ENCODE results near the gene ASPDH.
A peak's percentile ranks its signal among the peaks of the same experiment; 100 is the strongest.

The ASPDH gene

DNA sequence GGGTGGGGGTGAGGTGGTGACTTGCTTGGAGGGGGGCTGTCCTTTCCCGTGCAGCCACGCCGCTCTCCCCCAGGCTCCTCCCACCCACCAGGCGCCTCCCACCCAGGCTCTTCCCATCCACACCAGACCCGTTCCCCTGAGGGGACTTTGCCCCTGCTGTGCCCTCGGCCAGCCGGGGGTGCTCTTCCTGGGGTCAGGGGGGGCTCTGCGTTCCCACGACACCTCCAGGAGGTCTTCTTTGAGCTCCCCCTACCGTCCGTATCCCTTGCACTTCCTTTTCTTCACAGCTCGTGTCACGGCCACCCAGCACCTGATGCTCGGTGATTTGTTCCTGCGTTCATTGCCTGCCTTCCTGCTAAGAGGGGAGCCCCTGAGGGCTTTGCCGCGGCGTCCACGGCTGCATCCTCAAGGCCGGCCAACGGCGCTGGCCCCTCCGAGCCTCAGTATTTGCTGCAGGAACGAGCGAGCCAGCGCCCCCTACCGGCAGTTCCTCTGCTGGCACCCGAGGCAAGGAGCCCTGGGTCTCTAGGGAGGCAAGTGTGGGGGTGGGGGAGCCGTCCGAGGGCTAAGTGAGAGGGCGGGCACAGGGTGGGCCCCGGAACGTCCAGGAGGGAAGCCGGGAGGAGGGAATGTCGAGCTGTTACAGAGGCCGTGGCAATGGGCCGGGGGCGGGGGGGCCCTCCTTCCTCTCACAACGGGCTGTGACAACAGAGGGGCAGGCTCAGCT, 42.7 kb upstream of the ASPDH start:
- DNase-seq (ENCODE audit: low read depth) = peak; percentile 75
- H3K4me3 ChIP-seq (ENCODE audit: low read depth, low read length) = peak overlapping the region; percentile 7; the same call in 1 of the 2 replicates
- TF ChIP-seq, protein P1, sequence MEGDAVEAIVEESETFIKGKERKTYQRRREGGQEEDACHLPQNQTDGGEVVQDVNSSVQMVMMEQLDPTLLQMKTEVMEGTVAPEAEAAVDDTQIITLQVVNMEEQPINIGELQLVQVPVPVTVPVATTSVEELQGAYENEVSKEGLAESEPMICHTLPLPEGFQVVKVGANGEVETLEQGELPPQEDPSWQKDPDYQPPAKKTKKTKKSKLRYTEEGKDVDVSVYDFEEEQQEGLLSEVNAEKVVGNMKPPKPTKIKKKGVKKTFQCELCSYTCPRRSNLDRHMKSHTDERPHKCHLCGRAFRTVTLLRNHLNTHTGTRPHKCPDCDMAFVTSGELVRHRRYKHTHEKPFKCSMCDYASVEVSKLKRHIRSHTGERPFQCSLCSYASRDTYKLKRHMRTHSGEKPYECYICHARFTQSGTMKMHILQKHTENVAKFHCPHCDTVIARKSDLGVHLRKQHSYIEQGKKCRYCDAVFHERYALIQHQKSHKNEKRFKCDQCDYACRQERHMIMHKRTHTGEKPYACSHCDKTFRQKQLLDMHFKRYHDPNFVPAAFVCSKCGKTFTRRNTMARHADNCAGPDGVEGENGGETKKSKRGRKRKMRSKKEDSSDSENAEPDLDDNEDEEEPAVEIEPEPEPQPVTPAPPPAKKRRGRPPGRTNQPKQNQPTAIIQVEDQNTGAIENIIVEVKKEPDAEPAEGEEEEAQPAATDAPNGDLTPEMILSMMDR (IDR thresholded peaks at IDR 0.05; ENCODE audit: insufficient read depth, low read depth, low read length, missing control alignments) = peak; percentile 76

DNA sequence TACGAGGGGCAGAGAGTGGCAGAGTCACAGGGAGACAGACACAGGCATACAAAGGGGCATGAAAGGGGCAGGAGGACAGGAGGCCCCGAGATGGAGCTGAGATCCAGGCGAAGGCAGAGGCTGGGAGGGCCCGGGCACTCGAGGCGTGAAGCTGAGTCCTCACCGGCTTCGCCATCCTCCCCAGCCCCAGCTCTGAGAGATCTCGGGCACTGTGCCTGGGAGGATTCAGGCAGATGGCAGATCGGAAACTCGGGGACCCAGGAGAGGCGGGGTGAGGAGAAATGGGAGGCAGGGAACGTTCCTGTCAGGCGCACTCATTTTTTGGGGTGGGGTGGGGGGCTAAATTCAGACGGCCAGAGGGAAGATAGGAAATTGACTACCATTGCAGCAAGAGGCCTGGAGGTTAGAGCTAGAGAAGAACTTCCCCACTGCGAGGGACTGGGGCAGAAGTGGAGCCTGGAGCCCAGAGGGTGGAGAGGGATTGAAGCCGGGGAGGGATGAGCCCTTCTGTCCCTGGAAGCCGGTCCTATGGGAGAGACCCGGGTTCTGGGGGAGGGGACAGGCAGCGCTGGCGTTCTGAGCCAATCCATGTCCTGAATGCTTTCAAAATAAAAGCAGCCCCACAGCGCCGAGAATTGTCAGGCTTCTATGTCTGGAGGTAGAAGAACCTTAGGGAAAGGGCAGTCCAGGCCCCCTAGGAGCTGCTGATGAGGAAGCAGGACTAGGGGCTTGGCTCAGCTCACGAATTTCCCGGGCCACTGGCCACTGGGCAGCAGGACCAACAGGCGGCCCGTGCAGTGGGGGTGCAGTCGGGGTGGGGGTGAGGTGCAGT, 42.0 kb upstream of the ASPDH start:
- DNase-seq (ENCODE audit: low read depth) = no peak
- TF ChIP-seq, protein P1 (IDR thresholded peaks at IDR 0.05; ENCODE audit: insufficient read depth, low read depth, low read length, missing control alignments) = no peak
- H3K4me3 ChIP-seq (ENCODE audit: low read depth, low read length) = no peak overlapping the region

DNA sequence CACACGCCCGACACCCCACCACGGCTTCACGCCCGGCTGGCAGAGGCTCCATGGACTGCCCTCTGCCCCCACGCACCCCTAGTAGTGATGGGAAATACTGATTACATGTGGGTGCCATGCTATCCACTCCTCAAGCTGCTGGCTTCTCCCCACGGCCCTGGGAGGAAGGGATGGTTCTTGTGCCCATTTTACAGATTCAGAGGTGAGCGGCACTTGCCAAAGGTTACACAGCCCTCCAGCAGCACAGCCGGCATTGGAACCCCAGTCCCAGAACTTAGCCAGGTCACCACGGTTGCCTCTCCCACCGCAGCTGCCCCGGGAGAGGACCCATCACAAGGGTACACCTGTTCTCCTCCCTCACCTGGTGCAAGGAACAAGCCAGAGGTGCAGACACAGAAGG, 41.3 kb upstream of the ASPDH start:
- no peak overlapping the region for H3K4me3 ChIP-seq (ENCODE audit: low read depth, low read length)
- TF ChIP-seq, protein P1 (IDR thresholded peaks at IDR 0.05; ENCODE audit: insufficient read depth, low read depth, low read length, missing control alignments) = no peak
- no peak for DNase-seq (ENCODE audit: low read depth)

DNA sequence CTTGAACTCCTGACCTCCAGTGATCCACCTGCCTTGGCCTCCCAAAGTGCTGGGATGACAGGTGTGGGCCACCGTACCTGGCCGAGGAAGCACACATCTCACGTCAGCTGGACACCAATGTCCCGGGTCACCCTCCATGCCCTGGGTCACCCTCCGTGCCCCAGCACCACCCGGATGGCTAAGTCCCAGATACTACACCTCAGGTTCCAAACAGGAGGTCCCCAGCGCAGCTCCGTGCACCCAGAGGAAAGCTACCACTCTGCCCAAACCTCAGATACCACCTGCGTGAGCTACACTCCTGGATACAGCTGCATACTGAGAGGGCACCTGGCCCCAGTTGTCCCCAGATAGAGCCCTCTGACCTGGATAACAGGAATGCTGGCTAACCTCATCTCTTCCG, 40.5 kb upstream of the ASPDH start:
- DNase-seq (ENCODE audit: low read depth) = no peak
- TF ChIP-seq, protein P1 (IDR thresholded peaks at IDR 0.05; ENCODE audit: insufficient read depth, low read depth, low read length, missing control alignments) = no peak
- H3K4me3 ChIP-seq (ENCODE audit: low read depth, low read length) = no peak overlapping the region

DNA sequence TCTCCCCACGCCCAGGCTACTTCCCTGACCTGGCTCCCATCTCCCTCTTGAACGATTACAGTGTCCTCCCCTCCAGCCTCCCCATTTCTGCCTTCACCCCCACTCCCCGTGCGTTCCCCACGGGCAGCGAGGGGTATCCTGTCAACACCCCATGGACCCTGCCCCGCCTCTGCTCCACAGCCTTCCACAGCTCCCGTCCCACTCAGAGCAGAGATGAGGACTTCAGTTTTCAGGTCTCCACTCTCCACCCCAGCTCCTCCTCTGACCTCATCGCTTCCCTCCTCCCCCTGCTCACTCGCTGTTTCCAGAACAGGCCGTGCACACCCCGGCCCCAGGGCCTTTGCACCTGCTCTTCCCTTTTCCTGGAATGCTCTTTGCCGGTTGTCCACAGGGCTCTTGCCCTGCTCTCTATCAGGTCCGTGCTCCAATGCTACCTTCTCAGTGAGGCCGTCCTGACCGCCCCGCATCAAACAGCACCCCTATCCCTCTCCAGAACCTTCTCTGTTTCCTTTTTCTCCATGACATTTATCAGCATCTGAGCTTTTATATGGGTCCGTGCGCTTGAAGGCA, 39.5 kb upstream of the ASPDH start:
- TF ChIP-seq, protein P1 (IDR thresholded peaks at IDR 0.05; ENCODE audit: insufficient read depth, low read depth, low read length, missing control alignments) = no peak
- H3K4me3 ChIP-seq (ENCODE audit: low read depth, low read length) = no peak overlapping the region
- DNase-seq (ENCODE audit: low read depth) = no peak

DNA sequence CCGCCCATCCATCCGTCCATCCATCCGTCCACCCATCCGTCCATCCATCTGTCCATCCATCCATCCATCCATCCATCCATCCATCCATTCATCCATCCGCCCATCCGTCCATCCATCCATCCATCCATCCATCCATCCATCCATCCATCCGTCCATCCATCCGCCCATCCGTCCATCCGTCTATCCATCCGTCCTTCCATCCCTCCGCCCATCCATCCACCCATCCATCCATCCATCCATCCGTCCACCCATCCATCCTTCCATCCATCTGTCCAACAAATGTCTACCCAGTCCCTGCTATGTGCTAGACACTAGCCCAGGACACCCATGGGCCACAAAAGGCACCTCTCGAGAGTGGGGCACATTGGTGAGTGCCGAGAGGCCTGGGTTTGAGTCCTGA, 38.8 kb upstream of the ASPDH start:
- no peak overlapping the region for H3K4me3 ChIP-seq (ENCODE audit: low read depth, low read length)
- no peak for DNase-seq (ENCODE audit: low read depth)
- TF ChIP-seq, protein P1 (IDR thresholded peaks at IDR 0.05; ENCODE audit: insufficient read depth, low read depth, low read length, missing control alignments) = no peak
